SK-N-MC (cell line): ENCODE results near the gene HOMER3.

Experiments used
- DNase-seq: peaks from one replicate; pipeline ENCODE4 v3.0.0-alpha.2; 2011; ENCODE audit warnings: low read depth, low spot score
- H3K27ac ChIP-seq: fragments of 200-600 bp; sonication (generic); 2 replicates; pipeline ENCODE4 v1.5.1; 2016; ENCODE audit warnings: mixed run types
- H3K36me3 ChIP-seq: fragments of 200-600 bp; sonication (generic); 2 replicates; pipeline ENCODE4 v1.6.1; 2017; ENCODE audit warnings: antibody characterized with exemption, low read length, mixed read lengths; ENCODE audit not compliant: insufficient read depth
- H3K4me3 ChIP-seq: fragments of 200-600 bp; sonication (generic); 2 replicates; pipeline ENCODE4 v1.5.1; 2016
- H3K9ac ChIP-seq: fragments of 200-600 bp; sonication (generic); 2 replicates; pipeline ENCODE4 v1.8.0; 2017; ENCODE audit warnings: mixed run types, mixed read lengths; ENCODE audit not compliant: insufficient read length
- H3K9me3 ChIP-seq: fragments of 200-600 bp; sonication (generic); 2 replicates; pipeline ENCODE4 v1.6.1; 2017; ENCODE audit warnings: low read depth, mild to moderate bottlenecking, antibody characterized with exemption, low read length, moderate library complexity, mixed read lengths
- EZH2 ChIP-seq: fragments of 200-600 bp; sonication (generic); IDR thresholded peaks from one replicate; pipeline ENCODE4 v1.6.1; 2017; ENCODE audit warnings: antibody characterized with exemption
- FOXP2 ChIP-seq: optimal IDR thresholded peaks from 2 replicates; pipeline ENCODE3; 2011; ENCODE audit warnings: mild to moderate bottlenecking, moderate library complexity; ENCODE audit not compliant: insufficient read depth; ENCODE audit errors: extremely low read length, control extremely low read depth
- POLR2AphosphoS5 ChIP-seq: IDR thresholded peaks from 2 replicates; pipeline ENCODE4 v1.6.1; 2012; ENCODE audit warnings: mild to moderate bottlenecking, low read depth, low read length, borderline replicate concordance

The HOMER3 gene

GRCh38 chr19:18895824-18896341 lies 45.1 kb downstream of the HOMER3 start, which contains the start of gene CERS1:
Gene CERS1, minus strand, starts transcription at chr19:18896158. Its CDS starts 86 bp downstream, at chr19:18896072.
- no peak for TF ChIP-seq EZH2
- no peak for TF ChIP-seq POLR2AphosphoS5
- no peak for TF ChIP-seq FOXP2
- Histone ChIP-seq H3K27ac (no peak within 1 kb of the TSS), H3K9ac (peak within 1 kb of the TSS; percentile 55), H3K9me3 (no peaks in the 10 kb centered on the region), H3K4me3 (peak within 1 kb of the TSS; percentile 83), H3K36me3 (no peaks in the 10 kb centered on the region; the same call in 1 of the 2 replicates)
- DNase-seq: no peak

GRCh38 chr19:18895038-18895823 lies 45.8 kb downstream of the HOMER3 start:
- no peak for DNase-seq
- Histone ChIP-seq H3K9ac (peak overlapping the region; percentile 55), H3K27ac (no peak overlapping the region), H3K4me3 (peak overlapping the region; percentile 83), H3K9me3 (no peaks in the 10 kb centered on the region), H3K36me3 (no peaks in the 10 kb centered on the region)
- no peak for TF ChIP-seq EZH2
- TF ChIP-seq POLR2AphosphoS5: no peak
- TF ChIP-seq FOXP2: no peak

GRCh38 chr19:18894254-18895037 lies 46.6 kb downstream of the HOMER3 start:
- H3K36me3 ChIP-seq: no peaks in the 10 kb centered on the region
- TF ChIP-seq EZH2 (no peak), POLR2AphosphoS5 (no peak), FOXP2 (no peak)
- no peak for DNase-seq
- no peaks in the 10 kb centered on the region for H3K9me3 ChIP-seq
- H3K9ac ChIP-seq: no peak overlapping the region
- H3K4me3 ChIP-seq: peak overlapping the region; percentile 83
- no peak overlapping the region for H3K27ac ChIP-seq

- Histone ChIP-seq H3K9ac (no peak overlapping the region), H3K9me3 (no peaks in the 10 kb centered on the region), H3K4me3 (no peak overlapping the region), H3K36me3 (no peaks in the 10 kb centered on the region), H3K27ac (no peak overlapping the region)
- TF ChIP-seq FOXP2 (no peak), POLR2AphosphoS5 (no peak), EZH2 (no peak)
- no peak for DNase-seq
These were observed 47.3 kb downstream of the HOMER3 start for GRCh38 chr19:18893587-18894253.

- no peak for TF ChIP-seq FOXP2
- no peak for TF ChIP-seq EZH2
- TF ChIP-seq POLR2AphosphoS5: no peak
- Histone ChIP-seq H3K9ac (no peak overlapping the region), H3K4me3 (no peak overlapping the region), H3K27ac (no peak overlapping the region), H3K36me3 (no peaks in the 10 kb centered on the region), H3K9me3 (no peaks in the 10 kb centered on the region)
- DNase-seq: no peak
These were observed 50.9 kb downstream of the HOMER3 start for GRCh38 chr19:18889949-18890745.

GRCh38 chr19:18886972-18887371 lies 54.0 kb downstream of the HOMER3 start:
- Histone ChIP-seq H3K9ac (no peak overlapping the region), H3K4me3 (no peak overlapping the region), H3K27ac (no peak overlapping the region), H3K36me3 (no peaks in the 10 kb centered on the region; the same call in 1 of the 2 replicates), H3K9me3 (no peaks in the 10 kb centered on the region)
- no peak for DNase-seq
- no peak for TF ChIP-seq FOXP2
- TF ChIP-seq EZH2: no peak
- no peak for TF ChIP-seq POLR2AphosphoS5

GRCh38 chr19:18883526-18884304 lies 57.3 kb downstream of the HOMER3 start:
- TF ChIP-seq POLR2AphosphoS5 (no peak), FOXP2 (no peak), EZH2 (no peak)
- Histone ChIP-seq H3K4me3 (no peak overlapping the region), H3K27ac (no peak overlapping the region), H3K9me3 (no peaks in the 10 kb centered on the region), H3K36me3 (no peaks in the 10 kb centered on the region; the same call in 1 of the 2 replicates), H3K9ac (no peak overlapping the region)
- no peak for DNase-seq
